ENCODE measurements around the gene CELF6.

GRCh38 chr15:72307026-72307425, 12.9 kb downstream of the CELF6 start:
- TF ChIP-seq, protein P1, sequence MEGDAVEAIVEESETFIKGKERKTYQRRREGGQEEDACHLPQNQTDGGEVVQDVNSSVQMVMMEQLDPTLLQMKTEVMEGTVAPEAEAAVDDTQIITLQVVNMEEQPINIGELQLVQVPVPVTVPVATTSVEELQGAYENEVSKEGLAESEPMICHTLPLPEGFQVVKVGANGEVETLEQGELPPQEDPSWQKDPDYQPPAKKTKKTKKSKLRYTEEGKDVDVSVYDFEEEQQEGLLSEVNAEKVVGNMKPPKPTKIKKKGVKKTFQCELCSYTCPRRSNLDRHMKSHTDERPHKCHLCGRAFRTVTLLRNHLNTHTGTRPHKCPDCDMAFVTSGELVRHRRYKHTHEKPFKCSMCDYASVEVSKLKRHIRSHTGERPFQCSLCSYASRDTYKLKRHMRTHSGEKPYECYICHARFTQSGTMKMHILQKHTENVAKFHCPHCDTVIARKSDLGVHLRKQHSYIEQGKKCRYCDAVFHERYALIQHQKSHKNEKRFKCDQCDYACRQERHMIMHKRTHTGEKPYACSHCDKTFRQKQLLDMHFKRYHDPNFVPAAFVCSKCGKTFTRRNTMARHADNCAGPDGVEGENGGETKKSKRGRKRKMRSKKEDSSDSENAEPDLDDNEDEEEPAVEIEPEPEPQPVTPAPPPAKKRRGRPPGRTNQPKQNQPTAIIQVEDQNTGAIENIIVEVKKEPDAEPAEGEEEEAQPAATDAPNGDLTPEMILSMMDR (IDR thresholded peaks at IDR 0.05), result no peak
- TF ChIP-seq POLR2A (IDR thresholded peaks at IDR 0.05), result no peak

Data from gastroesophageal sphincter (tissue), 3 donors.